H1 (cell line): ENCODE measurements around the gene INHBC.

Source experiments
- CHD2 ChIP-seq: IDR thresholded peaks from 2 replicates; pipeline ENCODE4 v1.6.1; 2012; ENCODE audit warnings: low read length, improper control_type of control experiment
- EZH2 ChIP-seq: fragments of 200-600 bp; sonication (generic); IDR thresholded peaks from 2 replicates; pipeline ENCODE4 v1.7.1; 2012; ENCODE audit warnings: low read depth, mild to moderate bottlenecking, moderate library complexity, low read length, inconsistent platforms; ENCODE audit not compliant: severe bottlenecking
- RFX5 ChIP-seq: IDR thresholded peaks from 2 replicates; pipeline ENCODE4 v1.6.1; 2011; ENCODE audit warnings: low read depth, low read length, improper control_type of control experiment, borderline replicate concordance
- SIN3A ChIP-seq, 2 experiments: IDR thresholded peaks in 1 of 2; conservative IDR thresholded peaks in 1 of 2; 2 replicates each; pipeline ENCODE4 v1.6.1; 2011 to 2012; ENCODE audit warnings: low read length in 2 of 2, improper control_type of control experiment in 1 of 2, low read depth in 1 of 2, mild to moderate bottlenecking in 1 of 2
- SP1 ChIP-seq: IDR thresholded peaks from 2 replicates; pipeline ENCODE4 v1.6.1; 2011; ENCODE audit warnings: low read depth, low read length
- YY1 ChIP-seq: IDR thresholded peaks from 2 replicates; pipeline ENCODE4 v1.6.1; 2011; ENCODE audit warnings: low read depth, mild to moderate bottlenecking, low read length
- TF ChIP-seq, protein P1 (sequence below), 3 experiments: IDR thresholded peaks; 1 replicate in 2 of 3; 2 replicates in 1 of 3; pipeline versions ENCODE4 v1.5.1 to v1.6.1; 2011; ENCODE audit warnings: low read length in 3 of 3, mild to moderate bottlenecking in 3 of 3, inconsistent platforms in 2 of 3, low read depth in 1 of 3, moderate library complexity in 1 of 3; ENCODE audit not compliant: insufficient read depth in 1 of 3; ENCODE audit errors: control extremely low read depth in 1 of 3
- TF ChIP-seq, protein P2 (sequence below): IDR thresholded peaks from 2 replicates; pipeline ENCODE4 v1.6.1; 2011; ENCODE audit warnings: low read length, improper control_type of control experiment
- TF ChIP-seq, protein P3 (sequence below): IDR thresholded peaks from 2 replicates; pipeline ENCODE4 v1.6.1; 2012; ENCODE audit warnings: low read length, inconsistent platforms

DNA sequence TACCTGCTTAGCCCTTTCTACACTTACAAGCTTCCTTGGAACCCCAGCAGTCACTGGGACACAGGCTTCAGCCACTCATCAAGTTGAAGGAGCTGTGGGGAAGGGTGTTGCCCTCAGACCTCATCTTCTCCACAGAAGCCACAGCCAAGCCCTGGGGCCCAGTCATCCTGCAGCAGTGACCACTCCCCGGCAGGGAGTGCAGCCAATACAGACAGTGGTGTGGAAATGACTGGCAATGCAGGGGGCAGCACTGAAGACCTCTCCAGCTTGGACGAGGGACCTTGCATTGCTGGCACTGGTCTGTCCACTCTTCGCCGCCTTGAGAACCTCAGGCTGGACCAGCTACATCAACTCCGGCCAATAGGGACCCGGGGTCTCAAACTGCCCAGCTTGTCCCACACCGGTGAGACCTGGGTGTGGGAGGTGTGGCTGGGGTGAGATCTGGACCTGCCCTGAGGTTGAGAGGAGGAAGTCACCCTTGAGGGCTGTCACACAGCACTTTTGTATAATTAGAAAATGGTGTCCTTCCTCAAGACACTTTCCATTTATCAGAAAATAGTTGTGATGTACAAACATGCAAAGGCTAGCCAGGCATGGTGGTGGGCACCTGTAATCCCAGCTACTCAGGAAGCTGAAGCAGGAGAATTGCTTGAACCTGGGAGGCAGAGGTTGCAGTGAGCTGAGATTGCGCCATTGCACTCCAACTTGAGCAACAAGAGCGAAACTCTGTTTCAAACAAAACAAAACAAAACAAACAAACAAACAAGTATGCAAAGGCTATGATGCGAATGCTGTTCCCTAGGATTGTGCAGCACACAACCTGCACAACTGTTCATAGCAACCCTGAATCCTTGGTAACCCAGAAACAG lies 34.9 kb downstream of the INHBC start:
- TF ChIP-seq CHD2: no peak
- no peak for TF ChIP-seq SP1
- TF ChIP-seq SIN3A (conservative IDR thresholded peaks at IDR 0.05 in 1 of 2, IDR thresholded peaks at IDR 0.05 in 1 of 2; ENCODE audit: low read depth in 1 of 2, low read length in 2 of 2): no peak
- TF ChIP-seq, protein P1, sequence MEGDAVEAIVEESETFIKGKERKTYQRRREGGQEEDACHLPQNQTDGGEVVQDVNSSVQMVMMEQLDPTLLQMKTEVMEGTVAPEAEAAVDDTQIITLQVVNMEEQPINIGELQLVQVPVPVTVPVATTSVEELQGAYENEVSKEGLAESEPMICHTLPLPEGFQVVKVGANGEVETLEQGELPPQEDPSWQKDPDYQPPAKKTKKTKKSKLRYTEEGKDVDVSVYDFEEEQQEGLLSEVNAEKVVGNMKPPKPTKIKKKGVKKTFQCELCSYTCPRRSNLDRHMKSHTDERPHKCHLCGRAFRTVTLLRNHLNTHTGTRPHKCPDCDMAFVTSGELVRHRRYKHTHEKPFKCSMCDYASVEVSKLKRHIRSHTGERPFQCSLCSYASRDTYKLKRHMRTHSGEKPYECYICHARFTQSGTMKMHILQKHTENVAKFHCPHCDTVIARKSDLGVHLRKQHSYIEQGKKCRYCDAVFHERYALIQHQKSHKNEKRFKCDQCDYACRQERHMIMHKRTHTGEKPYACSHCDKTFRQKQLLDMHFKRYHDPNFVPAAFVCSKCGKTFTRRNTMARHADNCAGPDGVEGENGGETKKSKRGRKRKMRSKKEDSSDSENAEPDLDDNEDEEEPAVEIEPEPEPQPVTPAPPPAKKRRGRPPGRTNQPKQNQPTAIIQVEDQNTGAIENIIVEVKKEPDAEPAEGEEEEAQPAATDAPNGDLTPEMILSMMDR (IDR thresholded peaks at IDR 0.05; ENCODE audit: control extremely low read depth in 1 of 3, insufficient read depth in 1 of 3, low read depth in 1 of 3, low read length in 3 of 3): no peak
- TF ChIP-seq, protein P2, sequence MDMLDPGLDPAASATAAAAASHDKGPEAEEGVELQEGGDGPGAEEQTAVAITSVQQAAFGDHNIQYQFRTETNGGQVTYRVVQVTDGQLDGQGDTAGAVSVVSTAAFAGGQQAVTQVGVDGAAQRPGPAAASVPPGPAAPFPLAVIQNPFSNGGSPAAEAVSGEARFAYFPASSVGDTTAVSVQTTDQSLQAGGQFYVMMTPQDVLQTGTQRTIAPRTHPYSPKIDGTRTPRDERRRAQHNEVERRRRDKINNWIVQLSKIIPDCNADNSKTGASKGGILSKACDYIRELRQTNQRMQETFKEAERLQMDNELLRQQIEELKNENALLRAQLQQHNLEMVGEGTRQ: no peak
- TF ChIP-seq EZH2: no peak
- no peak for TF ChIP-seq YY1
- TF ChIP-seq RFX5: no peak
- TF ChIP-seq, protein P3, sequence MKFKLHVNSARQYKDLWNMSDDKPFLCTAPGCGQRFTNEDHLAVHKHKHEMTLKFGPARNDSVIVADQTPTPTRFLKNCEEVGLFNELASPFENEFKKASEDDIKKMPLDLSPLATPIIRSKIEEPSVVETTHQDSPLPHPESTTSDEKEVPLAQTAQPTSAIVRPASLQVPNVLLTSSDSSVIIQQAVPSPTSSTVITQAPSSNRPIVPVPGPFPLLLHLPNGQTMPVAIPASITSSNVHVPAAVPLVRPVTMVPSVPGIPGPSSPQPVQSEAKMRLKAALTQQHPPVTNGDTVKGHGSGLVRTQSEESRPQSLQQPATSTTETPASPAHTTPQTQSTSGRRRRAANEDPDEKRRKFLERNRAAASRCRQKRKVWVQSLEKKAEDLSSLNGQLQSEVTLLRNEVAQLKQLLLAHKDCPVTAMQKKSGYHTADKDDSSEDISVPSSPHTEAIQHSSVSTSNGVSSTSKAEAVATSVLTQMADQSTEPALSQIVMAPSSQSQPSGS: no peak
